SW480 (cell line): ENCODE measurements around the gene TBC1D19.
"Not testable (repeated sequence)": the region's sequence is repeated elsewhere in the genome, so short reads cannot be mapped to it uniquely, and the experiment has no call there.

Experiments used
- DNase-seq: peaks from one replicate; pipeline ENCODE4 v3.0.0-alpha.2; 2016; ENCODE audit warnings: low spot score

TBC1D19 gene

DNA sequence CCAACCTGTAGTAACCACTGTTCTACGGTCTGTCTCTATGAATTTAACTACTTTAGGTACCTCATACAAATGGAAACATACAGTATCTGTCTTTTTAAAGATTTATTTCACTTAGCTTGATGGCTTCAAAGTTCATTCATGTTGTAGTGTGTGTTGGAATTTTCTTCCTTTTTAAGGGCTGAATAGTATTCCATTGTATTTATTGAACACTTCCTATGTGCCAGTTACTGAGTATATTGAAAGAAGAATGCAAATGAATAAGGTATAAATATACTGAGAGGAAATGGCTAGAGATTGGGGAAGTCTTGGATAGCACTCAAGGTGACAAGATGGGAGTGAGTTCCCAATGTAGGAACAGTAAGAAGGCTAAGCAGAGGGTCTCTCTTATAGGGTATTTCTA lies 17.3 kb downstream of the TBC1D19 start:
- no peak for DNase-seq

DNA sequence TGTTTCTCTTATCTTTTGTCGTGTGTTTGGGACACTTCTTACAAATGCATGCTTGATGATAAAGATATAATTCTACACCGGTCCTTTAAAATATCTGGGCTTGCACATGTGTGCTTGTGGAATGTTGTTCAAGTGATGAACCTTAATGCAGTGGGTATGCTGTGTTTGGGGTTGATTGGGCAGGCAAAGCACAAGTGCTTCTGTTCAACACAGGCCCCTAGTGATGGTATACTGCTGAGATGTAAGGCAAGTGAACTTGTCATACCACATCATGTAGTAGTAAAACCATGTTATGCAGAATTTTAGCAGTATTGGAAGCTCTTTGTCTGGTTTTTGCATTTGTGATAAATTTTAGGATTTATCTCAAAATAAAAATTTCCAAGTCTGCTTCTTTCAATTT lies 23.9 kb downstream of the TBC1D19 start:
- no peak for DNase-seq

DNA sequence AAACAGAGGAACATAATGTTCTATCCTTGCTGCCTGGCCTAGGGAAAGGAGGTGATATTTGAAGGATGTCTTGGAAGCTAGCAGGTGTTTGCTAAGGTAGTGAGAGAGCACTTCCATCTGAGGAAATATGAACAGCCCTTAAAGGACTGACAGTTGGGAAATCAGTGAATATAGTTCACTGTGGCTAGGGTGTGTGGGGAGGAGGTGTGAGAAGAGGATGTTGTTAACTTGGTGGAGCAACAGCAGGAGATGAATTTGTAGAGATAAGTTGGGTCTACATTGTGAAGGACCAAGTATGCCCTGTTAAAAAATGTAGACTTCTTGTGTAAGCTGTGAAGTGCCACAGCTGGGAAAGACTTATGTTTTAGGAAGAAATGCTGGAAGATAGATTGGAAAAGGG lies 25.5 kb downstream of the TBC1D19 start:
- no peak for DNase-seq

DNA sequence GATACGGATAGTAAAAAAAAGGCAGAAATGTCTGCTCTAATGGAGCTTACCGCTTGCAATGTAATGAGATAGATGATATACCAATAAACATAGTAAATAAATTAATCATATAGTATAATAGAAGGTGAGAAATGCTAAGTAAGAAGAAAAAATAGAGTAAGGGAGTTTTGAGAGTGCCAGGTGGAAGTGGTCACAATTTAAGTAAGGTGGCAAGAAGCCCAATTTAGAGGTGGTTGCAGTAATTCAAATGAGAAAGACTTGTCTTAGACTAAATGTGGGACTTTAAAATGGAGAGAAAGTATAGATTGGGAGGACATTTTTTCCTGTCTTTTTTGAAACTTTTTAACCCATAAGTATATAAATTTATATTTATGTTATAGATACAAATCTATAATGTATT lies 26.0 kb downstream of the TBC1D19 start:
- no peak for DNase-seq

DNA sequence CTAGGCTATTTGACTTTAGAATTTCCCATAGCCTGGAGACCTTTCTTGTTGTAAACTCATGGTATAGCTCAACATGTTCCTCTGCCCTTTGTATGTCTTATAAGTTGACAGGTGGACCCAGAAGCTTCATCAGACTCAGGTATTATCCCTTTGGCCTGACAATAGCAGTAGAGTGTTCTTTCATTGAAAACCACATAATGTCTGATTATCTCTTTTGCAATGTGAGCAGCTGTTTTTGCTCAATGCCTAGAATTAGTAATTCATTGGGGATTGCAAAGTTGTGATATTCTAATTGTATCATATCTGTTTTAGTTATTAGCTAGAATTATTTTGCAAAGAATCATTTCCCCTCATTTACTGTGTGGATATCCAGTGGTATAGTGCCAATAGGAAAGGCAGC lies 27.5 kb downstream of the TBC1D19 start:
- no peak for DNase-seq

DNA sequence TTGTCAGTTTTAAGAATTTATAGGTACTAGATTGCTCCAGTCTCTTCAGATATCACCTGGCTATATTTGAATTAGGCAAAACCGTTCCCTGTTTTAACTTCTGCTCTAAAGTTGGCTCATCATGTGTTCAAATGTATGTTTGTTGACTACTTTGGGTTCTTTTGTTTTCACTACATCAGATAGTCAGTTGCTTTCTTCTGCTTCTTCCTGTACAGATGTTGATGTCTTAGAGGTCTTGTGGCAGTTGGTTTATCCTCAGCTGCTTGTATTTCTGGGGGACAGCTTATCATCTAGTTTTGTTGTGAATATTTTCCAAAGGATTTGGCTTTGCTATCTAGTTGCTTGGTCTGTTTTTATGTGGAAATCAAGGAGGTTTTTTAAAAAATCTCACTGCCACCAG lies 28.0 kb downstream of the TBC1D19 start:
- DNase-seq = no peak

DNA sequence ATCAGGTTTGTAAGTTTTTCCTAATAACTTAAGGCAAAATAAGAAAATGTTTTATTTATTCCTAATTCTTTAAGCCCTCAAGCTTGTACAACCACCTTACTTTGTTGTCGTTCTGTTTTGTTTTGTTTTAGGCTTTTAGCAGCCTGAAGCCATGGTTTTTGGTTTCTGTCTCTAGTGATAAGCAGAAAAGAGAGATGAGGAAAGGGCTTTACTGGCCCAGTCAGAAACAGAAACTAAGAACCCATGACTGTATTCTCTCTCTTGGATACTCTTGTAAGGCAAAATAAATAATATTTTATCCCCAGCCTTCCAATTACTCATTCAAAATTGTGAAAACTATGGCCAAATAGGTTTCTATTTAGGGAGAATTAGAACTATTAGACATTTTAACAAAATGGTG lies 29.4 kb downstream of the TBC1D19 start:
- no peak for DNase-seq

DNA sequence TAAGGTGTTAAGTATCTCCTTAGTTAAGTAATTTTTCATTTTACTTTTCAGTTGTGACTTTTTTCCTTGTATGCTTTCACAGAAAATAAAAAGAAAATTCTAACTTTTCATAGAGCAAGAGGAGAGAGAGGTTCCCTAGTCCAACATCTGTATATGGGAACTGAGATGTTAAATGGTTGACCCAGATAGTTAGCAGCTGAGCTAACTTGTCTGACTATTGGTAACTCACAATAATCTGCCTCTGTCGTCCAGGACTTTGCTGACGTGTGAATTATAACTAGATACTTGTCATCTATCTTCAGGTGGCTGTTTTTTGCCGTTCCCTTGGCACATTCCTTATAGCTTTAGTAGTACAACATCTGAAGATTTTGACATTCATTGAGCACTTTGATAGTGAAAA lies 29.9 kb downstream of the TBC1D19 start:
- no peak for DNase-seq

DNA sequence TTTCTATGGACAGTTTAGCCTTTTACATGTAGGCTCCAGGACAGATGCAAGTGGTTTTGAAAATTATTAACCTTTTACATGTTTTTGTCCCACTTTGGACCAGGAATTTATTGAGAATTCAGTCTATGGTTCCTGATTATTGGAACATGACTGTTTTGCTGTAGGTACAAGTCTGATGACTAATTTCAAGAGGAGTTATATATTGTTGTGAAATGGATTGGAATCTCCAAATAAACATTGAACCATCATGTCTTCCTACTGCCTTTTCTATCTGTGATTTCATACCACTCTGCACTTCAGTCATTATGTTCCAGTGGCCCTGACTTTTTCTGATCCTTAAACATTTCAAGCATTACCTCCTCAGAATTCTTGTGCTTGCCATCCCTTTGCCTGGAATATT lies 35.9 kb downstream of the TBC1D19 start:
- DNase-seq = no peak

DNA sequence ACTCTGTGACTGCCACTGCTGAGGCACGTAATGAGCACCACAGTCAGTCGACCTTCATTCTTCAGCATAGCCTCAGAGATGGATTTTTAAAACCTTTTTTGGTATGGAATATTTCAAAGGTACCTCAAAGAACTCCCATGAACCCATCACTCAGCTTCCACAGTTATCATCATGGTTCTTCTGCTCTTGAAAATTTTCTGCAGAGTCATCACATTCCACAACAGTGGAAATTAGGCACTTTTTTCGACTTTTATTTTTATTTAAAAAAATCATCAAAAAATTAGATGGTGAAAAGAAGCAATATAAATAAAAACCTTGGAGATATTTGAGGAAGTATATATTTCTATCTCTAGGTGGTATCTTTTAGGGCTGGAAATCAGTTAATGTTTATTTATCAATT lies 37.5 kb downstream of the TBC1D19 start:
- DNase-seq = no peak

DNA sequence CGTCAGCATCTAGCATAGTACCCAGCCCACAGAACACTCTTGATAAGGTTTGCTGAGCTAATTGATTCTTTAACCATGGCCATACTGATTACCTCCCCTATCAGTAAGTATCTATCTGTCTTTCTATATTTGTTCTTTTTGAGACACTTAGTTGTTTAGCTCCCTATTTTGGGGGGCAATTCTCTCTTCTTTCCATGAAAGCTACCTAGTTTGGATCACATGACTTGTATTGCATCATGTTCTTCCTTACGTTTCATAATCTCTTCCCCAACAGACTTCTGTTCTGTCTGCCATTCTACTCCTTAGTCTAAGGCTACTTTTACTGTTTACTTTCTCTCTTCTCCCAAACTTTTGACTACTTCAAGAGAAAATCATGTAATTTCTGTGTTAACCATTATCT lies 39.0 kb downstream of the TBC1D19 start:
- DNase-seq = no peak

DNA sequence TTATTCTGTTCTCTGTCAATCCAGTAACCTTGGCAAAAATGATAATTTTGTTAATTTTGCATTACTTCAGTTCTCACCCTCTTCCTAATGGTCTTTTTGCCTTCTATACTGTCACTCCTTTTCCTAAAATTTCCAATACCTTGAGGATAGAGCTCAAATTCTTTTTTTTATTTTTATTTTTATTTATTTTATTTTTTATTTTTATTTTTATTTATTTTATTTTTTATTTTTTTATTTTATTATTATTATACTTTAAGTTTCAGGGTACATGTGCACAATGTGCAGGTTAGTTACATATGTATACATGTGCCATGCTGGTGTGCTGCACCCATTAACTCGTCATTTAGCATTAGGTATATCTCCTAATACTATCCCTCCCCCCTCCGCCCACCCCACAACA lies 42.8 kb downstream of the TBC1D19 start:
- DNase-seq = not testable (repeated sequence)

DNA sequence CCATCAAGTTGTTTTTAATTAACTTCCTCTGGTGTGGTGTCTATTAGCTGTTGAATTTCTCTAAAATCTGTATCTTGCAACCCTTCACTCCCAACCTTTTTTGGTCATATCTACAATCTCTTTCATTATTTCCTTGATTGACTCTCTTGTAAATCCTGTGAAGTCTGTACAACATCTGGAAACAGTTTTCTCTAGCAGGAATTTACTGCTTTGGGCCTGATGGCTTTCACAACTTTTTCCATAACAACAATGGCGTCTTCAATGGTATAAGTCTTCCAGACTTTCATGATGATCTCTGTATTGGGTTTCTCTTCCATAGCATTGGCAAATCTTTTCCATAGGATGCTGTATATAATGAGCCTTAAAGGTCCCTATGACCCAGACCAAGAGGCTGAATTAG lies 49.0 kb downstream of the TBC1D19 start:
- DNase-seq = no peak

DNA sequence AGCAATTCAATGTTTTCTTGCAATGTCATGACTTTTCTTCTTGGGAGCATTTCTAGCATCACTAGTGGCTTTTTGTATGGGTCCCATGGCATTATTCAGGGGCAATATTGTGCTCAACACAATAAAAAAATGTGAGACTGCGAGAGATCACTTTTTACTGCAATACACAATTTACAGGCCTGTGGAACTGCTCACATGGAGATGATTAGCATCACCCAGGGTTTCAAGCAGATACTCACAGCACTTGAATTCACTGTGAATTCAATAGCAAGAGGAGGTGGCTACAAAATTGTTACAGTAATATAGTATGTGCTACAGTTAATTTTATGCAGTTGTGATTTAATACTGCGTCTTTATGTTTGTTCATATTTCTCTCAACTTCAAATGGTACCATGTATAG lies 50.4 kb downstream of the TBC1D19 start:
- DNase-seq = no peak

DNA sequence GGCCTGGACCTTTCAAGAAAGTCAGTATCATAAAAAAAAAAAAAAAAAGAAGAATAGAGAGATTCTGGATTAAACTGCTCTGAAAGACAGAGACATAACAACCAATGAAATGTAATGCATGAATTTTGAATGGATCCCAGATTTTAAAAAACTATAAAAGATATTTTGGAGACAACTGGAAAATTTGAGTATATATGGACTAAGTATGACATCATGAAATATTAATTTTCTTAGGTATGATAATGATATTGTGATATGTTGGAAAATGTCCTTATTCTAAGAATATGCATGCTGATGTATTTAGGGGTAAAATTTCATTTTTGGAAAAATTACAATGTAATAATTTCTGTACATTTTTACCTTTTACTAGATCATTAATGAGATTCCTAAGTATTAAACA lies 52.6 kb downstream of the TBC1D19 start:
- no peak for DNase-seq

DNA sequence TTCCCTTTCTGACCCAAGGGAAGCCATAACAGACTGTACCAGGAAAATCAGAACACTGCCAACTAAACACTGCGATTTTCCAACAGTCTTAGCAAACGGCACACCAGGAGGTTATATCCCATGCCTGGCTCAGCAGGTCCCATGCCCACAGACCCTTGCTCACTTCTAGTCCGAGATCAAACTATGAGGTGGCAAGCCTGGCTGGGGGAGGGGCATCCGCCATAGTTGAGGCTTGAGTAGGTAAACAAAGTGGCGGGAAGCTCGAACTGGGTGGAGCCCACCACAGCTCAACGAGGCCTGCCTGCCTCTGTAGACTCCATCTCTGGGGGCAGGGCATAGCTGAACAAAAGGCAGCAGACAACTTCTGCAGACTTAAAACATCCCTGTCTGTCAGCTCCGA lies 56.8 kb downstream of the TBC1D19 start:
- not testable (repeated sequence) for DNase-seq

DNA sequence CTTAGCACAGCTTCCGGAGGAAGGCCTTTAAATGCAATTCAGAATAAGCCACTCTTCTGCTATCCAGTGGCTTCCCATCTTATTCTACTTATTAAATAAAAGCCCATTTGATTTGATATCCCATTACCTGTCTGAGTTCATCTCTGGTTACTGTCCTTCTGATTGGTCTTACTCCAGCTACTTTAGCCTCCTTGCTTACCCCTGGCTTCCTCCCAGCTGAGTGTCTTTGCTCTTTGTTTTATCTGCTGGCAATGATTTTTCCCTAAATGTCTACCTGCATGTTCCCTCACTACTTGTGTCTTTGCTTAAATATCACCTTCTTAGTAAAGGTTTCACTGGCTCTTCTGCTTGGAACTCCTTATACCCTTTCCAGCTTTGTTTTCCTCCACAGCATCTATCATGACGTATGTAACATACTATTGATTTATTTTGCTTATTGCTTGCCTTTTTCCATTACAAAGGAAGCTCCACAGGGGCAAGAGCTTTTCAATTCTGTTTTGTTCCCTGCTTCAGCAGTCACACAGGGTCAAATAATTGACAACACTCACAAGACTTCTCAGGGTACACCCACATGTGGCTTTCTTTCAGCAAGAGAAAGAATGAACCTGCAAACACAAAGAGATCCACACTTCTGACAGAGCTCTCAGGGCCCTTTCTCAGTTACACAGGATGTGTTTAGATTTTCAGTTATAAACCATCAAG lies 63.8 kb downstream of the TBC1D19 start:
- DNase-seq = no peak

DNA sequence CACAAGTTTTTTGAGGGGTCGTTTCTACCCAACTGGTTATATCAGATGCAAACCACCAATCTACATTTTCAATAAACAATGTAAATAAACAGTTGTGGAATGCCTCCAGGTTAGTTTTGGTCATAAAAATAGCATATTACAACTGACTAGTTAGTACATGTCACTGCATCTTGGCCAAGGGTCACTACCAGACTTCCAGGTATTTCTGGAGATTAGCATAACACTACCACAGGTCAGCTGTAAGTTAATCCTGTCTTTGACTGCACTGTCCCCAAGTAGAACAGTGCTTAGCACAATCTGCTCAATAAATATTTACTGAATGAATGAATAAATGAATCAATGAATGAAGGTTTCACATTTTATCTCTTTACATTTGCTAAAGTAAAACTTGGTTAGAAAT lies 64.4 kb downstream of the TBC1D19 start:
- DNase-seq = no peak

DNA sequence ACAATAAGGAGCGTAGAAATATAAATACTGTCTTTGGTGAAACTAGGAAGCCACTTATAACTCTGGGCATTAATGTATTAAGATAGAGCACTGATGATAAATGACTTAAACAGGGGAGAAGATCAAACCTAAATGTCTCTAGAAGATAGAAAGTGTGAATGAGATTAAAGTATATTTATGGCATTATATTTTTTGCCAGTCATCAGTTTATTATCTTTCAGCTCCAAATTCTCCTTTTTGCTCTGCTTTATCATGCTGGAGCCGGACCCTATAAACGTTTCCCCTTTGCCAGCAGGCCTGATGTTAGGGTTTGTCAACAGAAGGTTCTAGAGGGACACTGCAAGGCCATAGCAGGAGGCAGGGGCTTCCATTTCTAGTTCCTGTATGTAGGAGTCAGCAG lies 76.4 kb downstream of the TBC1D19 start:
- no peak for DNase-seq

DNA sequence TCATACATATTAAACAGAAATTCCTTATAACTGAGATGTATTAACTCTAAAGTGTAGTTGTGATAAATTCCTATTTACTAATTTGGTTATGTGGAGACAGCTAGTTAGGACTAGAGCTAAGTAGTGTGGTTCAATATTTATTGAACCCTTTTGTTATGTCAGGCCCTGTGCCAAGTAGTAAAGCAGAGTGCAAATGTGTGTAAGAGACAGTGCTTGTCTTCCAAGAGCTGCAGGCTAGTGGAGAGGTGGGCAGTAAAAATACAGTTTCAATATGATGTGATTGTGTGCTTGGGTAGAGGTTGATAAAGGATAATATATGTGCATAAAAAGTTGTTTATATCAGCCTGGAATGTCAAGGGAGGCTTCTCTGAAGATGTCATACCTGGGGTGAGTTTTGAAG lies 80.0 kb downstream of the TBC1D19 start:
- DNase-seq = no peak

DNA sequence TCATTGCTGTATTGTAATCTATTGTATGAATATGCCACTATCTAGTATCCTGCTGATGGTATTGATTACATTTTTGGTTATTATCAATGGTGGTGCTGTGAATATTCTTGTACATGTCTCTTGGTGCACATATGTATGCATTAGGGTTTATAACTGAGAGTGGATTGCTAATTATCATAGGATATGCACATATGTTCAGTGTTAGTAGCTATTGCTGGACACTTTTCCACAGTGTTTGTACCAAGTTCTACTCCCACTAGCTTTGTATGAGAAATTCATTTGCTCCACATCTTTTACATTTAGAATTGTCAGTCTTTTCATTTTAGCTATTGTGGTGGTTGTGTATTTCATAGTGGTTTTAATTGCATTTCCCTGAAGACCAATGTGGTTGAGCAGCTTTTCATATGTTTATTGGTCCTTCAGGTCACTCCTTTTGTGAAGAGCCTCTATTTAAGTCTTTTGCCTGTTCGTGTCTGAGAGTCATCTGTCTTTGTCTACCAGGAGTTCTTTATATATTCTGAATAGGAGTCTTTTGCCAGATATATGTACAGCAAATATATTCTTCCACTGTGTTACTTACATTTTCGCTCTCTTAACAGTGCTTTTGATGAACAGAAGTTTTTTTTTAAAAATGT lies 87.1 kb downstream of the TBC1D19 start:
- DNase-seq = no peak

DNA sequence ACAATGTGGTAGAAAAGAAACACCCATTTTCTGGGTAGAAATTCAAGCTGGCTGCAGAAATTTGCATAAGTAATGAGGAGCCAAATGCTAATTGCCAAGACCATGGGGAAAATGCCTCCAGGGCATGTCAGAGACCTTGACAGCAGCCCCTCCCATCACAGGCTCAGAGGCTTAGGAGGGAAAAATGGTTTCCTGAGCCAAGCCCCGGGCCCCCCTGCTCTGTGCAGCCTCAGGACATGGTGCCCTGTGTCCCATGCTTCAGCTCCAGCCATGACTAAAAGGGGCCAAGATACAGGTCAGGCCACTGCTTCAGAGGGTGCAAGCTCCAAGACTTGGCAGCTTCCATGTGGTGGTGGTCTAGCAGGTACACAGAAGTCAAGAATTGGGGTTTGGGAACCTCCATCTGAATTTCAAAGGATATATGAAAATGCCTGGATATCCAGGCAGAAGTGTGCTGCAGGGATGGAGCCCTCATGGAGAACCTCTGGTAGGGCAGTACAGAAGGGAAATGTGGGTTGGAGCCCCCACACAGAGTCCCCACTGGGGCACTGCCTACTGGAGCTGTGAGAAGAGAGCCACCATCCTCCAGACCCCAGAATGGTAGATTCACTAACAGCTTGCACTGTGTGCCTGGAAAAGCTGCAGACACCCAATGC lies 95.3 kb downstream of the TBC1D19 start:
- DNase-seq = not testable (repeated sequence)

DNA sequence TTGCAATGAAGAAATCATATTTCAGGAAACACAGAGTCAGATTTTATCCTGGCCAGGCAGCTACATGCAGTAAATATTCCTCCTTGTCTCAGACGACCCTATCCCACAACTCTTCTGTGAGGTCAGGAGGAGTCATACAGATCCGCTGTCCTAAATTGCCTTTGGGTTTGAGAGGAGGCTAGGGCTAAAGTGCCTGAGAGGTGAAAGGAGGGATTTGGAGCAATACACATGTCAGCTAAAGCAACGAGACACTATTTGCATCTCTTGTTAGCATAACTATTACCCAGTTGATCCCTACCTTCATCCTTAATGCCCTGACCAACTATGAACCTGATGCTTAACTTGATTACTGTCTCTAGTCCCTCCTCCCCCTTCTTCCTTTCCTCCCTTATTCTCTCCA lies 98.6 kb downstream of the TBC1D19 start:
- DNase-seq = no peak

DNA sequence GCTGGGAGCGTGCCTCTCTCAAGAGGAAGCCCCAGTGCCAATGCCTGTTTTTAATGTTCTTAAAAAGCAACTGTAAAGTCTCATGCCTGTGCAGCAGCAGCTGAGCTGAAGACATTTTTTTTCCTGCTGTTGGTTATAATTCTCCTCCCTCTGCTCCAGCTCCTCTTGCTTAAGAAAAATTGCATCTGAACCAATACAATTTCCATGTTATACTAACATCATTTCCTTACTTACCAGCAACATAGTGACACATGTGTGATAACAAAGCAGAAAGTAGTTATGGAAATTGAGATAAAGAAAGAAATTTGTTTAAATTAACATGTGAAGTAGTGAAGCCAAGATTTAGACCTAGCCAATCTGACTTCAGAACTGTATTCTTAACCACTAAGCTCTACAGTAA lies 101.4 kb downstream of the TBC1D19 start:
- no peak for DNase-seq
